Caco-2 (cell line): ENCODE results near the gene HLCS. TPM values are rescaled to one million over a fixed set of nuclear protein-coding genes. Genes with fewer than 3 reads are reported as not detected.

Source experiments
- BruUV-seq: library from RNA; stranded (reverse); fragments of 400-500 nt; replicated peaks from 2 replicates; lab custom pipeline; 2021; lab: Mats Ljungman, UMichigan
- CTCF ChIA-PET: fragments of 300-600 bp; sonication (Branson Sonifier 250); formaldehyde crosslinking; loops from one replicate; lab custom pipeline; 2022; ENCODE audit warnings: antibody characterized with exemption; lab: Charles Lee
- POLR2A ChIA-PET: fragments of 300-600 bp; sonication (Branson Sonifier 250); formaldehyde crosslinking; loops from one replicate; lab custom pipeline; 2022; ENCODE audit warnings: antibody characterized with exemption; lab: Charles Lee
- DNase-seq, 2 experiments: peaks; one replicate each; pipeline versions ENCODE4 v3.0.0 to v3.0.0-alpha.2; 2020 to 2022
- H3K27me3 ChIP-seq: replicated peaks from 2 replicates; pipeline ENCODE4 v1.6.0; 2011; ENCODE audit warnings: low read length; ENCODE audit not compliant: control insufficient read depth, insufficient read depth
- H3K36me3 ChIP-seq: 2 replicates; pipeline ENCODE4 v1.5.1; 2011; ENCODE audit warnings: low read length; ENCODE audit not compliant: control insufficient read depth, insufficient read depth
- H3K4me1 ChIP-seq: fragments of 250-450 bp; sonication (Bioruptor Pico); 2 replicates; pipeline ENCODE4 v1.5.1; 2020; ENCODE audit warnings: mild to moderate bottlenecking
- H3K4me3 ChIP-seq: 2 replicates; pipeline ENCODE4 v1.5.1; 2011; ENCODE audit warnings: low read depth, mild to moderate bottlenecking, control low read depth, low read length
- H3K9me3 ChIP-seq: fragments of 250-450 bp; sonication (Bioruptor Pico); 2 replicates; pipeline ENCODE4 v1.5.1; 2020; ENCODE audit warnings: mild to moderate bottlenecking, moderate library complexity
- H3K27ac Mint-ChIP-seq: one replicate; pipeline ENCODE4 v1.8.0; 2022; ENCODE audit warnings: mixed read lengths; ENCODE audit not compliant: unreplicated experiment
- H3K27me3 Mint-ChIP-seq: one replicate; pipeline ENCODE4 v1.8.0; 2022; ENCODE audit warnings: mixed read lengths; ENCODE audit not compliant: insufficient read depth, unreplicated experiment
- H3K36me3 Mint-ChIP-seq: one replicate; pipeline ENCODE4 v1.8.0; 2022; ENCODE audit warnings: mild to moderate bottlenecking, mixed read lengths; ENCODE audit not compliant: insufficient read depth, unreplicated experiment
- H3K4me1 Mint-ChIP-seq: one replicate; pipeline ENCODE4 v1.8.0; 2022; ENCODE audit warnings: low read depth, mixed read lengths; ENCODE audit not compliant: unreplicated experiment
- H3K4me3 Mint-ChIP-seq: one replicate; pipeline ENCODE4 v1.8.0; 2022; ENCODE audit warnings: mild to moderate bottlenecking, moderate library complexity, mixed read lengths; ENCODE audit not compliant: unreplicated experiment
- H3K9me3 Mint-ChIP-seq: one replicate; pipeline ENCODE4 v1.8.0; 2022; ENCODE audit warnings: mixed read lengths; ENCODE audit not compliant: unreplicated experiment
- intact Hi-C: fragments of 100-400 bp; cut with micrococcal nuclease; formaldehyde crosslinking; loops from one replicate; pipeline ENCODE4 v1.10.0; 2022; ENCODE audit not compliant: unreplicated experiment
- total RNA-seq: library from RNA; stranded (reverse); gene quantifications from 2 replicates; pipeline ENCODE4 v1.2.3, GENCODE V29; 2022
- TF ChIP-seq, protein P1 (sequence below), 2 experiments: fragments of 200-600 bp in 1 of 2; IDR thresholded peaks; 1 replicate in 1 of 2; 2 replicates in 1 of 2; pipeline versions ENCODE4 v1.5.1 to v1.8.0; 2011 to 2022; ENCODE audit warnings: antibody characterized with exemption in 1 of 2, control low read depth in 1 of 2, inconsistent platforms in 1 of 2, low read depth in 1 of 2, low read length in 1 of 2, mild to moderate bottlenecking in 1 of 2, moderate library complexity in 1 of 2; ENCODE audit not compliant: insufficient read depth in 1 of 2, severe bottlenecking in 1 of 2, unreplicated experiment in 1 of 2

Gene HLCS
- total RNA-seq, 1 experiment from 2014 or later: 26.2 TPM

DNA sequence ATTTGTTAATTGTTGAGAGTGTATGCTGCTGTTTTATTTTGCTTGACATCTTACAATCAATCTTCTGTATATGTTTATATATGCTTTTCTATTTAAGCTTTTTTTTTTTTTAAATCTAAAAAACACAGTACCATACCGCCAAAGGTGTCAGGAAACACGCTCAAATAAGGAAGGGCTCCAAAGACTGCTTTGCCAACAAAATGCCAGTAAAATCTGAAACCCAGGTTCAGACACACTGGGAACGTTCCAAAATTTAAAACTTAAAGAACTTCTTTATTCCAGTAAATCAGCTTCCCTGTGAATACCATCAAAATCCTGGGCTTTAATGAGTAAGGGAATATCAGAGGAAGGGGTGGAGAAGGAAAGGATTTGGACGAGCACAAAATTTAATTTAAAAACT is 180.3 kb downstream of the HLCS start:
- H3K4me1 Mint-ChIP-seq: peaks cover 10% of the 10 kb centered on the region
- ChIA-PET CTCF (no interaction called here), POLR2A (no interaction called here)
- BruUV-seq: no TSS peak
- no peak overlapping the region for H3K4me3 ChIP-seq
- TF ChIP-seq, protein P1, sequence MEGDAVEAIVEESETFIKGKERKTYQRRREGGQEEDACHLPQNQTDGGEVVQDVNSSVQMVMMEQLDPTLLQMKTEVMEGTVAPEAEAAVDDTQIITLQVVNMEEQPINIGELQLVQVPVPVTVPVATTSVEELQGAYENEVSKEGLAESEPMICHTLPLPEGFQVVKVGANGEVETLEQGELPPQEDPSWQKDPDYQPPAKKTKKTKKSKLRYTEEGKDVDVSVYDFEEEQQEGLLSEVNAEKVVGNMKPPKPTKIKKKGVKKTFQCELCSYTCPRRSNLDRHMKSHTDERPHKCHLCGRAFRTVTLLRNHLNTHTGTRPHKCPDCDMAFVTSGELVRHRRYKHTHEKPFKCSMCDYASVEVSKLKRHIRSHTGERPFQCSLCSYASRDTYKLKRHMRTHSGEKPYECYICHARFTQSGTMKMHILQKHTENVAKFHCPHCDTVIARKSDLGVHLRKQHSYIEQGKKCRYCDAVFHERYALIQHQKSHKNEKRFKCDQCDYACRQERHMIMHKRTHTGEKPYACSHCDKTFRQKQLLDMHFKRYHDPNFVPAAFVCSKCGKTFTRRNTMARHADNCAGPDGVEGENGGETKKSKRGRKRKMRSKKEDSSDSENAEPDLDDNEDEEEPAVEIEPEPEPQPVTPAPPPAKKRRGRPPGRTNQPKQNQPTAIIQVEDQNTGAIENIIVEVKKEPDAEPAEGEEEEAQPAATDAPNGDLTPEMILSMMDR (IDR thresholded peaks at IDR 0.05; ENCODE audit: insufficient read depth in 1 of 2, low read depth in 1 of 2, low read length in 1 of 2, severe bottlenecking in 1 of 2, unreplicated experiment in 1 of 2): no peak
- no peaks in the 10 kb centered on the region for H3K9me3 Mint-ChIP-seq
- no peak for DNase-seq
- H3K27me3 ChIP-seq: no peaks in the 10 kb centered on the region
- intact Hi-C loops: no loop called here
- H3K27ac Mint-ChIP-seq: peak overlapping the region; percentile 15
- no peaks in the 10 kb centered on the region for H3K36me3 Mint-ChIP-seq
- H3K4me1 ChIP-seq: peaks cover 27% of the 10 kb centered on the region
- H3K9me3 ChIP-seq: 0 out of 2 replicates have a peak, but pooled peaks cover 3% of the 10 kb centered on the region
- no peak overlapping the region for H3K4me3 Mint-ChIP-seq
- H3K36me3 ChIP-seq: no peaks in the 10 kb centered on the region
- H3K27me3 Mint-ChIP-seq: no peaks in the 10 kb centered on the region

DNA sequence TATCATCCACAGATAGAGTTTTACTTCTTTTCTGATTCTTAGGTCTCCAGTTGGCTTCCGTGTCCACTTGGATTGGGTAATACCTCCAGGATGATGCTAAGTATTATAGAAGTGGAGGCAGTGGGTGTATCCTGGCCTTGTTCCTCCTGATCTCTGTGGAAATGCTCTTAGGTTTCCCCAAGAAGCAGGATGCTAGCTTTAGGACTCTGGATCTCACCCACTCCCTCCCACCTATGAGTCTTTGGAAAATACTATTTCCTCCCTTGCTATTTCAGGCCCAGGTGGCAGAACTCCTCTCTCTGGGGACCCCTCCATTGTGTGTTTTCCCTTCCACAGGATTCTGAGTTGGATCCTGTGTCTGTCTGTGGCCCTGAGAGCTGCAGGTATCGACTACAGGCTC is 180.9 kb downstream of the HLCS start:
- peak overlapping the region; percentile 15 for H3K27ac Mint-ChIP-seq
- H3K4me1 ChIP-seq: peaks cover 27% of the 10 kb centered on the region
- TF ChIP-seq, protein P1 (IDR thresholded peaks at IDR 0.05; ENCODE audit: insufficient read depth in 1 of 2, low read depth in 1 of 2, low read length in 1 of 2, severe bottlenecking in 1 of 2, unreplicated experiment in 1 of 2): no peak
- POLR2A ChIA-PET: no interaction called here
- no peak overlapping the region for H3K4me3 ChIP-seq
- H3K9me3 ChIP-seq: 0 out of 2 replicates have a peak, but pooled peaks cover 3% of the 10 kb centered on the region
- H3K9me3 Mint-ChIP-seq: peaks cover under 1% of the 10 kb centered on the region
- BruUV-seq: no TSS peak
- DNase-seq: no peak
- intact Hi-C loops: no loop called here
- CTCF ChIA-PET: no interaction called here
- H3K4me1 Mint-ChIP-seq: peaks cover 10% of the 10 kb centered on the region
- no peaks in the 10 kb centered on the region for H3K27me3 Mint-ChIP-seq
- H3K27me3 ChIP-seq: no peaks in the 10 kb centered on the region
- H3K36me3 Mint-ChIP-seq: no peaks in the 10 kb centered on the region
- no peak overlapping the region for H3K4me3 Mint-ChIP-seq
- H3K36me3 ChIP-seq: no peaks in the 10 kb centered on the region

DNA sequence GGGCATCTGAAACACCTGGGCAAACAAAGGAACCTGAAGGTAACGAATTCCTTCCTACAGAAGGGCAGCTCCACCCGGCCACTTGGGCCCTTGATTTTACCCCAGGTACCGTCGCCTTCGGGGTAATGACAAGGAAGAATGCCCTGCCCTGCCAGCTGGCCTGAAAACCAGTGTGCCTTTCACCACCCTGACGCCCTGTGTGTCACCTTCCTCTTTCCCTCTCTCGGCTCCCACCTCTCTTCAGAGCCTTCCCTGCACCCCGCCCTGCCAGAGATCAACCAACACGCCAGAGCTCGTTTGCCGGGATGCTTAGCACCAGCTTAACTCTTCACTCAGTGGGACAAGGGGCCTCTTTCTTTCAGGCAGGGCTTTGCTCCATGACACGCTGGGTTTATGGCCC is 181.5 kb downstream of the HLCS start:
- H3K9me3 Mint-ChIP-seq: peaks cover 7% of the 10 kb centered on the region
- intact Hi-C loops: no loop called here
- TF ChIP-seq, protein P1 (IDR thresholded peaks at IDR 0.05; ENCODE audit: insufficient read depth in 1 of 2, low read depth in 1 of 2, low read length in 1 of 2, severe bottlenecking in 1 of 2, unreplicated experiment in 1 of 2): no peak
- no peak for DNase-seq
- H3K27me3 ChIP-seq: no peaks in the 10 kb centered on the region
- no peak overlapping the region for H3K4me3 Mint-ChIP-seq
- peaks cover 10% of the 10 kb centered on the region for H3K4me1 Mint-ChIP-seq
- no peaks in the 10 kb centered on the region for H3K36me3 ChIP-seq
- H3K27me3 Mint-ChIP-seq: no peaks in the 10 kb centered on the region
- 0 out of 2 replicates have a peak, but pooled peaks cover 3% of the 10 kb centered on the region for H3K9me3 ChIP-seq
- ChIA-PET CTCF (no interaction called here), POLR2A (no interaction called here)
- H3K4me3 ChIP-seq: no peak overlapping the region
- no peaks in the 10 kb centered on the region for H3K36me3 Mint-ChIP-seq
- H3K27ac Mint-ChIP-seq: peak overlapping the region; percentile 15
- peaks cover 27% of the 10 kb centered on the region for H3K4me1 ChIP-seq
- no TSS peak for BruUV-seq
